Activated CD8-positive, alpha-beta memory T cell treated with anti-CD3 and anti-CD28 coated beads, Interleukin-2, amount 50 U/mL, for 1 hour (primary cell): ENCODE results near the gene RANBP17.
"Not testable (repeated sequence)": the region's sequence is repeated elsewhere in the genome, so short reads cannot be mapped to it uniquely, and the experiment has no call there.

ENCODE experiments used
- DNase-seq: peaks from one replicate; pipeline ENCODE4 v3.0.0-alpha.2; 2020; ENCODE audit errors: extremely low read depth

The RANBP17 gene

GRCh38 chr5:171297941-171298340 is 436.1 kb downstream of the RANBP17 start:
- DNase-seq, result not testable (repeated sequence)

- DNase-seq, result no peak
These were observed 437.4 kb downstream of the RANBP17 start for GRCh38 chr5:171299228-171299627.

GRCh38 chr5:171299851-171300250 is 438.0 kb downstream of the RANBP17 start:
- no peak for DNase-seq

GRCh38 chr5:171300358-171300757 is 438.5 kb downstream of the RANBP17 start:
- DNase-seq, result no peak

GRCh38 chr5:171306166-171306565 is 444.3 kb downstream of the RANBP17 start:
- DNase-seq, result no peak

- no peak for DNase-seq
These were observed 445.2 kb downstream of the RANBP17 start for GRCh38 chr5:171306781-171307591.

- no peak for DNase-seq
These were observed 446.1 kb downstream of the RANBP17 start for GRCh38 chr5:171307789-171308452.

- no peak for DNase-seq
These were observed 446.8 kb downstream of the RANBP17 start, which contains the start of gene TLX3 for GRCh38 chr5:171308453-171309275. Gene TLX3, plus strand, starts transcription at chr5:171309248. Its CDS starts 118 bp downstream, at chr5:171309366.

- DNase-seq, result no peak
These were observed 447.7 kb downstream of the RANBP17 start for GRCh38 chr5:171309276-171310211.

GRCh38 chr5:171310212-171310818 is 448.5 kb downstream of the RANBP17 start:
- no peak for DNase-seq

GRCh38 chr5:171310819-171311321 is 449.1 kb downstream of the RANBP17 start:
- DNase-seq, result no peak

- no peak for DNase-seq
These were observed 449.7 kb downstream of the RANBP17 start for GRCh38 chr5:171311322-171312077.

GRCh38 chr5:171312129-171312974 is 450.5 kb downstream of the RANBP17 start:
- DNase-seq, result no peak

- no peak for DNase-seq
These were observed 451.8 kb downstream of the RANBP17 start for GRCh38 chr5:171313481-171314206.

GRCh38 chr5:171314728-171315385 is 453.0 kb downstream of the RANBP17 start:
- DNase-seq, result no peak

GRCh38 chr5:171315386-171315891 is 453.6 kb downstream of the RANBP17 start:
- DNase-seq, result no peak

- DNase-seq, result no peak
These were observed 454.1 kb downstream of the RANBP17 start for GRCh38 chr5:171315925-171316257.
